OCI-LY7 (cell line): ENCODE data around the gene ITSN1.

Experiments used
- CTCF ChIP-seq: fragments of 200-600 bp; sonication (generic); conservative IDR thresholded peaks from 2 replicates; pipeline ENCODE4 v1.5.1; 2014; ENCODE audit warnings: mild to moderate bottlenecking, antibody characterized with exemption, low read length, moderate library complexity, mixed read lengths
- EZH2phosphoT487 ChIP-seq: fragments of 200-600 bp; sonication (generic); IDR thresholded peaks from 2 replicates; pipeline ENCODE4 v1.6.1; 2018; ENCODE audit warnings: low read depth, borderline replicate concordance, mild to moderate bottlenecking, mixed run types, antibody characterized with exemption, low read length, moderate library complexity, mixed read lengths

- TF ChIP-seq CTCF = no peak
- no peak for TF ChIP-seq EZH2phosphoT487
Observed at GRCh38 chr21:33763582-33763899, 121.2 kb downstream of the ITSN1 start.
